Activated CD4-positive, CD25-positive, alpha-beta regulatory T cell treated with anti-CD3 and anti-CD28 coated beads, Interleukin-2, amount 50 U/mL, for 72 hours (primary cell): ENCODE measurements around the gene VPS37C.

Experiments
- DNase-seq: peaks from one replicate; pipeline ENCODE4 v3.0.0; 2021

VPS37C gene

DNA sequence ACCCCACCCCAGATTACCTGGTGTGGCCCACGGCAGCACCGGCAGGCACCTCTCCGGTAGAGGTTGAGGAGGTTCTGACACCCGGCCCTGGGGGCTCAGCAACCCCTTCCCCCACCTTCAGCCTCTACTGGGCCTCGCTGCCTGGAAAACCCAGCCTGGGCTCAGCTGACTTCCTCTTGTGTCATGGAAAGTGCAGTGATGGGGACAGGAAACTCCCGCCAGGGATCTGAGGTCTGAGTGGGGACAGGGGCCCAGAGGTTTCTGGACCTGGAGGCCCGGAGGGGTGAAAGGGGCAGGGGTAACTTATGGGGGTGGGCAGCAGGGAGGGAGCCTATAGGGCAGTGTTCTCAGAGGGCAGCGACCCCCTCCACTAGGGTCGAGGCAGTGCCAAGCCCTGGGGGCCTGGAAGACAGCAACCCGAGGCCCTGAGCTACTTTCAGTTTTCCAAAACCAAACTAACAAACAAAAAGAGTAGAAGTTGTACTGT, 68.9 kb downstream of the VPS37C start:
- DNase-seq = no peak

DNA sequence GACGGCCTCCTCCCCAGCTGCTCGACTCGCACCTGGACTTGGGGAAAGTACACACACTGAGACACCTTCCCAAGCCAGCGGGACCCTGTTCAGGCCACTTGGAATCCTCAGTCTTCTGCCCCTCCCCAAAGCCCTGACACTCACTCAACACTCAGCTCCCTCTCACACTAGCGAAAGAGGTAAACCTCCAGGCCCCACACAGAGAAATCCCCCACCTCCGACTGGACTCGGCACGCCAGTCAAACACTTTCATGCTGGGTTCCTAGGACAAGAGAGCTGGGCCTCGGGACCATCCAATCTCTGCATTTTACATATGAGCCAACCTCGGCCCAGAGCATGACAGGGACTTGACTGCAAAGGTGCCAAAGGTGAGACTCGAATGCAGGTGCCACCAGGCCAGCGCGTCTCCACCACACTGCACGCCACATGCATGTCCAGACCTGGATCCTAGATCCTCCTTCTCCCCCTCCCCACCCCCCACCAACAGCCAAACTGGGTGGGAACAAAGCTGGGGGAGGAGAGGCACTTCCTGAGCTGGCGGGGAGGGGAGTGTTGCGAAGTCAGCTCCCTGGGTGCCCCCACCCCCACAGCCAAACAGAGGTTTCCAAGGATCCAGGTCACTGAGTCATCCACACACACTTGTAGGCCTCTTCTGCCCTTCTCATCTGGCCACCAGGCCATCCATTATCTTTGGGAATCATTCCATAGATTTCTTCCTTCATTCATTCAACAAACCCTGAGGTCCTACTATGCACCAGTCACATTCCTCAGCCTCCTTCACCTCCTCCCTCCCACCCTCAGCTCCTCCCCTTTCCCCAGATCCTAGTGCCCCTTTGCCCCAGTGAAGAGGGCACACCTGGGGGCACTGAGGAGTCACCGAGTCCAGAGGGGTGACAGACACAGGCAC, 69.6 kb downstream of the VPS37C start:
- no peak for DNase-seq

DNA sequence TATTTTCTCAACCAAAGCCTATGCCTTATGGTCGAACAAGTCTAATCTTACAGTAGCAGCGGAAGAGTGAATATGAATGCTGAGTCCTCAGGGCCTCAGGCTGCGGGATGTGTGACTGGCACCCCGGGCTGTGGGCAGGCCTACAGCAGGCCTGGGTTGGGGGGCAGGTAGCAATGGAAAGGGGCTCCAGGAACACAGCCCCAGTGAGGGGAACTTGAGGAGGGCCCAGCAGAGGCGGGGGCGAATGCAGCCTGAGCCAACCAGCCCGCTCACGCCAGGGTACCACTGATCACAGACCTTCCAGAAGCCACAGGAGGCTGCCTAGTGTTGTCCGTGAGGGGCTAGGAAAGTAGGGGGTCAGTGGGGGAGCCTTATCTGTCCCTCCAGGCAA, 70.2 kb downstream of the VPS37C start:
- no peak for DNase-seq

DNA sequence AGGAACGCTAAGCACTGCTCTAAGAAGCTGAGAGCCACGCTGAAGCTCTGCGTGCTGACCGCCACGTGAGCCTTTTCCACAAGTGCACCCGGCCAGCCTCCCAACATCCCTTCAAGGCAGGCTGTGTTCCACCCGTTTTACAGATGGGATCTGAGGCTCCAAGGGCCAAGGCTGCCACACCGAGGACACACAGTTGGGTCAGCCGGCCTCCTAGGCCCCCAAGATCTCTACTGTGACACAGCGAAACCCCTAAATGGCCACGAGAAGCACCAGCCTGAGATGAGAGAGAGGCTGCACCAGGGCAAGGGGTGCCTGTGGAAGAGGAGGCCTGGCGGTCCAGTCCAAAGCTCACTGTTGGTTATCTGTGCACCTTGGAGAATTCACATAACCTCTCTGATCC, 70.7 kb downstream of the VPS37C start:
- DNase-seq = no peak

DNA sequence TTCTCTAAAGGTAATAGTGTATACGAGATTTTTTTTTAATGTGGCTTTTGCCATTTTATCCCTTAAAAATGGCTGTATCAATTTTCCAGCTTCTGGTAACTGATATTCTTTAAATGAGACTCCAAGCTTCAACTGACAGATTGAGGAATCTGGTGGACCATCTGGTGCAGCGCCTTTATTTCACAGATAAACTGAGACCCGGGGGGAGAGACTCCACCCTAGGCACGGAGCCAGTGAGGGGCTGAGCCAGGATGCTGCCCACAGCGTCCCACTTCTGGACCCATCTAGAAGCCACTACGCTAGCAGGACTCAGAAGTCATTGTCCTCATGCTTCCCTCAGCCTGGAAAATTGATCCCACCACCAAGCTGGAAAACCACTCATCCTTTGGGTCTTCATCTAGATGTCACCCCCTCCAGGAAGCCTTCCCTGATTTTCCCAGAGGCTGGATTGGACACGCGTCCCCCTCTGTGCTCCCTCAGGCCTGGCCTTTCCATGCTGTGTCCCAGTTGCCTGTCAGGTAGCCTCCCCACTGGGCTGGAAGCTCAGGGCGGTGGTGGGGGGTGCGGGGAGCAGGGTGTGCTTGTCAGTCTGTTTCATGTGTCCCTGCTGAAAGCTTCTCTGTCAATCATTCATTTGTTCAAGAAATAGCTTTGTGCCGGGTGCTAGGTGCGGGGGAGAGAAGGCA, 71.3 kb downstream of the VPS37C start:
- DNase-seq = no peak

DNA sequence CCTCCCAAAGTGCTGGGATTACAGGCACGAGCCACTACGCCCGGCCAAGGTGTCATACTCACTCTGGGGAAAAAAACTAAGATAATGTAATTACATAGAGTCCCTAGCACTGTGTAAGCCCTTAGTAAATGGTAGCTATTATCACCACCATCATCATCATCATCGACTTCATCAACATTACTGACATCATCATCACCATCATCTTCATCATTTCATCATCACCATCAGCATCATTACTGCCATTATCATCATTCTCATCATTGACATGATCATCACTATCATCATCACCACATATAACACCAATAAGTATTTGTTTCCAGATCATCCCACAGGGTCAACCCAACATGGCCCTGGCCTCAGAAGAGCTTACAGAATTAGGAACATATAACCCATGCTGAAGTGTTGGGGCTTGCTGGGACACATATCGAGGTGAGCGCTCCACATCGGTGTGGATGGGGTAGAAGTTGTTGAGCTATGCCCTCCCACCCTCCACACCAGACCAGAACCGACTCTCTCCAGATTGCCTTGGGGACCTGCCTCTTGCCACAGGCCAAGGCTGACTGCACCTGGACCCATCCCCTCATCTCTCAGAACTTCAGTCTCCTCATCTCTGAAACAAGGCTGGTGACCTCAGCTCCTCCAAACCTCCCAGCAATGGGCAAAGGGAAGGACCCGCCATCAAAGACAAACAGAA, 73.7 kb downstream of the VPS37C start:
- no peak for DNase-seq

DNA sequence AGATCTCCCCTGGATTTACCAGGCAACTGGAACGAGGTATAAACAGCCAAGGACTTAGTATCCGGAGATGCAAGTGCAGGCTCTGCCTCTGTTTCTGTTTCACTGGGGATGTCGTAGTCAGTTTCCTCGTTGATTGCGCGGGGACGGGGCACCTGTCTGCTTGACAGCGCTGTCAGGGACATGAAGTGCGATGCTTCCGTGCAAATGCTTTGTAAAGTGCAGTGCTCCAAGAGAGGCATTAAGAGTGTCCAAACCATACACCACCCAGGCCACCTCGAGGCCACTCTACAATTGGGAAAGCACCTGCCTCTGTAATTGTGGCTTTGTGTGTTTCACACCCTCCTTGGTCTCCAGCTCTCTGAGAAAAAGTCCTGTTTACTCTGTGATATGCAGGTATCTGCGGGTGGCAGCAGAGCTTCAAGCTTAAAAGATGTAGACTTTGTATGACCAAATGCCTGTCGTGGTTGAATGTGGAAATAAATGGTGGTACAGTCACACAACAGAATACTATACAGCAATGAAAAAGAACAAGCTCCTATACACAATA, 77.6 kb downstream of the VPS37C start:
- DNase-seq = peak; percentile 69

DNA sequence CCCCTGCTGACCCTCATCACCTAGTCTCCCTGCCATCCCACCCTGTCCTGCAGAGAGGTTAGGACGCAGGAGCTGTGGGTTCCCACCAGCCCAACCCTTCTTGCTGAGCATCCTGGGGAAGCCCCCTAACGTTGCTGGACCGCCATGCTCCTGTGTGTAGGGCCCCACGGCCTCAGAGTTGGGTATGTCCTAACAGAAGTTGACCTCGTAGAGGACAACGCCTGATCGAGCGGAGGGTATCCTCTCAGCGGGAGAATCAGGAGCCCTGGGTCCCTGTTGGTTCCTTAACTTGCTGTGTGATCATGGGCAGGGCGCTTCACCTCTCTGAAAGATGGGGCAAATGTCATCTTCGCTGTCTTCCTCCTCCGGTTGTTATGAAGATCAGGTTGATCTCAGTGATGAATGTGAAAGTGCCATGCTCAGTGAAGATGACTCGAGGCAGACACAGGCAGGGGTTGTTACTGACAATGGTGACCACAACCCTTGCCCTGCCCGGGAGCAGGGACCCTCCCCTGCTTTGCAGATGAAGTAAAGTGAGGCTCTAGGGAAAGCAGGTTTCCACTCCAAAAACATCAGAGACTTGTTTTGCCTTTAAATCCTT, 78.2 kb downstream of the VPS37C start:
- DNase-seq = peak; percentile 65

DNA sequence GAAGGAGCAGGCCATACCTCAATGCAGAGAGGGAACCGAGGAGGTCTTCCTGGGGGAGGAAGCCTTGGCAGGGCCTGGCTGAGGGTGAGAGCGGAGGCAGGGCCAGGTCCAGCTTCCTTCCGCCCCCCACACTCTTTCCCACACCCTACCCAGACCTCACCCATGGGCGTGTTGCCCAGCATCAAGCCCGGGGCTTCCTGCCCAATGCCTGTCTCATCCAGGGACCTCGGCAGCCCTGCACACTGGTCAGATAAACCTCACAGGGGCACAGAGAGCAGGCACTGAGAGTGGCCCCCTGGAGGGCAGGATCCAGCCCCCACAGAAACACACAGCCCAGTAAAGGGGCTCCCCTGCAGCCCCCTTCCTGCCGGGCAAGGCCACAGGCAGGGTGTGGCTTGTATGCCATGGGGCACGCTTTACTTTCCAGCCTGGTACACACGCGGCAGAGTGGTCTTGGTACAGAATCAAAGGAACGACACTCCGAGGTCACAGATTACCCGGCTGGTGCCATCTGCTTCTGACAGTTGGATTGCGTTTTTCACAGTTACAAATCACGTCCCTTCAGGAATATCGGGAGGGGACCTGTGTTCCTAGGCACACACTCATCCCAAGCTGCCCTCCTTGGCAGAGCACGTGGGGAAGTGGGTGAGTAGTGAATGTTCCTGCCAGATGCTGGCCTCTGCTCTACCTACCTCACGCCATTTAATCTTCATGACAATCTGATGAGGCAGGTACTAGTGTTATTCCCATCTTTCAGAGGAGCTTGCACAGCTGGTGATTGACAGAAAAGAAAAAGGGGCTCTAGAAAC, 79.0 kb downstream of the VPS37C start:
- DNase-seq = no peak

DNA sequence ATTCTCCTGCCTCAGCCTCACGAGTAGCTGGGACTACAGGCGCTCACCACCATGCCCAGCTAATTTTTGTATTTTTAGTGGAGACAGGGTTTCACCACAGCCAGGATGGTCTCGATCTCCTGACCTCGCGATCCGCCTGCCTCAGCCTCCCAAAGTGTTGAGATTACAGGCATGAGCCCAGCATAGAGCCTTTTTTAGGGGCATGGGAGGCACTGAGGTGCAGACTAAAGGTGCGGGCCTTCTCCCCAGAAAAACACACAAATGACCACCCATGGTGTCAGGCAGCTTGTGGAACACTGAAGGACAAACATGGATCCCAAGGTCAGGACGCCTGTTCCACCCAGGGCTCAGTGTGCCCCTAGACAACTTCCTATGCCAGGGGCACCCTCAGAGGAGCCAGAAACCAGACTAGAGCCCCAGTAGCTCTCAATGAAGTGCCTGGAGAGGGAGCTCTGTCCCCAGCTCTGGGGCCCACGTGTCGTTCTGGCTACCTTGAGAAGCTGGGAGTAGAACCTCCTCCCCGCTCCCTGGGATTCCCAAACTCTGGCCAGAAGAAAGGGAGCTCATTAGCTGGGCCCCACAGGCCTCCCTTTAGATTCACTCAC, 80.1 kb downstream of the VPS37C start:
- DNase-seq = no peak

DNA sequence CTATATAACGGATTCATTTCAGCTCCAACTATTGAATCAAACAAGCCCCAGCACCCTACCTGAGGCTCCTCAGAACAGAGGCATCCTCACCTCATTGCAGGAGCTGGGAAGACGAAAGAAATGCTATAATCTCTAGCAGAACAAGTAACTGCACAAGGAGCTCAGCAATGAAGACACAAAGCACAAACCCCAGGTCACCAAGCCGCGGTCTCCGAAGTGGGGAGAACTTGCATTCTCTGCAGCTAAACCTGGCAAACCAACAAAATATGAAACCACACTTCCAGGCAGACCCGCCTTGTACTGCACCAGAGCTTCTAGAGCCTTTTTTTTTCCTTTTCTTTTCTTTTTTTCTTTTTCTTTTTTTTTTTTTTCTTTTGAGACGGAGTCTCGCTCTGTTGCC, 80.7 kb downstream of the VPS37C start:
- no peak for DNase-seq
